Measurements from ENCODE around the gene GUCD1. TPM values are rescaled to one million over a fixed set of nuclear protein-coding genes. Genes with fewer than 3 reads are reported as not detected.
"Not testable (repeated sequence)": the region's sequence is repeated elsewhere in the genome, so short reads cannot be mapped to it uniquely, and the experiment has no call there.

GUCD1 gene
- total RNA-seq, 1 donor = 96.6 TPM

DNA sequence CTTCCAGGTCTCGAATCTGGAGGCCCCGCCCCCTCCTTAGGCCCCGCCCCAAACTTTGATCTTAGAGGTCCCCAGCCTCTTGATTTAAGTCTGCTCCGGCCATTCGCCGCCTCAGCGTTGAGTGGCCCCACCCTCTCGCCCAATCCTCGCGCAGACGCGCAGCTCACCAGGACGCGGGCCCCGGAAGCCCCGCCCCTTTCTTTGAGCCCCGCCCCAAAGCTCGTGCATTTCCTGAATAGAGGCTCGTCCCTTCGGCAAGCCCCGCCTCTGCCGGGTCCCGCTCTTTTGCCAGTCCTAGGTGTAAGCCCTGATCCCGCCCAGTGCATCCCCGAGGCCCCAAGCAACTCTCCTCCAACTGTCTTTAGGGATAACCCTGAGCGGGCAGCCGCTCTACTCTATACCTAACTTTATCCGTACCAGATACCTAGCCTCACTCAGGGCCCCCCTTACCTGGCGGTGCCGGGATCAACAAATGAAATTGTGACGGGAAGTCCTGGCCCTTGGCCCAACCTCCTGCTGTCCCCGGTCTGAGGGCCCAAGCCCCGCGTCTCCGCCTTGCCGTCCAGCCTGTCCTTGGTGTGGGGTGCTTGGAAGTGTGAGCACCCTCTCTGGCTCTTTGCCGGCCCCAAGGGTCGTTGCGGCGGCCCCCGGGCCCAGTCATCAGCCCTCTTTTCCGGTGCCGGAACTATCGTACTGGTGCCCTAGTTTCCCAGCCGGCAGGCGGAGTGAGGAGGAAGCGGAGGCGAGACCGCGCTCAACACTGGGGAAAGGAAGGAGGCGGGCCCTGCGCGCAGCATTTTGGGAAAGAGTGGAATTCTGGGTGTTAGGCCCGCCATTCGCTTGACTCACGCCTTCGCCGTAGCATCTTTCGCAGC lies 464 bp upstream of the GUCD1 start, which contains the start of gene SNRPD3:
Gene SNRPD3 (plus strand): TSS at position 835 of the 875 bp plus-strand sequence. CDS start 1,676 bp downstream, outside the sequence.
- TF ChIP-seq, protein P1, sequence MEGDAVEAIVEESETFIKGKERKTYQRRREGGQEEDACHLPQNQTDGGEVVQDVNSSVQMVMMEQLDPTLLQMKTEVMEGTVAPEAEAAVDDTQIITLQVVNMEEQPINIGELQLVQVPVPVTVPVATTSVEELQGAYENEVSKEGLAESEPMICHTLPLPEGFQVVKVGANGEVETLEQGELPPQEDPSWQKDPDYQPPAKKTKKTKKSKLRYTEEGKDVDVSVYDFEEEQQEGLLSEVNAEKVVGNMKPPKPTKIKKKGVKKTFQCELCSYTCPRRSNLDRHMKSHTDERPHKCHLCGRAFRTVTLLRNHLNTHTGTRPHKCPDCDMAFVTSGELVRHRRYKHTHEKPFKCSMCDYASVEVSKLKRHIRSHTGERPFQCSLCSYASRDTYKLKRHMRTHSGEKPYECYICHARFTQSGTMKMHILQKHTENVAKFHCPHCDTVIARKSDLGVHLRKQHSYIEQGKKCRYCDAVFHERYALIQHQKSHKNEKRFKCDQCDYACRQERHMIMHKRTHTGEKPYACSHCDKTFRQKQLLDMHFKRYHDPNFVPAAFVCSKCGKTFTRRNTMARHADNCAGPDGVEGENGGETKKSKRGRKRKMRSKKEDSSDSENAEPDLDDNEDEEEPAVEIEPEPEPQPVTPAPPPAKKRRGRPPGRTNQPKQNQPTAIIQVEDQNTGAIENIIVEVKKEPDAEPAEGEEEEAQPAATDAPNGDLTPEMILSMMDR (IDR thresholded peaks at IDR 0.05; ENCODE audit: insufficient read depth, low read length) = peak; percentile 51
- peak within 1 kb of the TSS; percentile 91 for H3K4me3 ChIP-seq (ENCODE audit: low read depth, low read length)
- DNase-seq (ENCODE audit: low read depth) = peak; percentile 99

DNA sequence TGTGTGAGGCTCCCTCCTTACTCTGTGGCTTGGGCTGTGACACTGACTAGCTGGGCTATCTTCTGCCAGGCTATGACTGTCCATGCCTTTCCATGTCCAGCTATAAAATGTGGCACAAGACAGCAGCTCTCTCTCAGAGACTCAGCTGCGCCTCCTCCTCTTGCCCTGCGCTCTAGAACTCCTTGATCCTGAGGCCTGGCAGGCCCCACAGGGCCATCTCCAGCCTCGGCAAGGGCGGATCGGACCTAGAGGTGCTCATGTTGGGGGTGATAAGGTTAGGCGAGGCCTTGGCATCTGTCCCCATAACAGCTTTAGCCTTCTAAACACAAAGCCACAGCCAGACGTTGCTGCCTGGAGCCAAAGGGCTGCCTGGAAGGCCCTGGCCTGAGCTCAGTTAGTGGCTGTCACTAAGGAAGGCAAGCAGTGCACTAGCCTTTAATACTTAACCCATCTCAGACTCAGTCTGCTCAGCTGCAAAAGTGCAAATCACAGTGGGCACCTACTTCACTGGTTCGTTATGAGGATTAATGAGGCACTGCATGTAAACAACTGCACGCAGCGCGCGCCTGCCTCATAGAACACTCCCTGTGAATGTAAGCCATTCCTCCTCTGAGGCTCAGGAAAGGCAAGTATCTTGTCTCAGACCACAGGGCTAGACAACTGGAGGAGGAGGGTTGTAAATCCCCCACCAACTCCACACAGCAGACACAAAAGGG lies 1.2 kb downstream of the GUCD1 start:
- TF ChIP-seq, protein P1 (IDR thresholded peaks at IDR 0.05; ENCODE audit: insufficient read depth, low read length) = no peak
- H3K4me3 ChIP-seq (ENCODE audit: low read depth, low read length) = peak overlapping the region; percentile 91
- peak; percentile 16 for DNase-seq (ENCODE audit: low read depth)

DNA sequence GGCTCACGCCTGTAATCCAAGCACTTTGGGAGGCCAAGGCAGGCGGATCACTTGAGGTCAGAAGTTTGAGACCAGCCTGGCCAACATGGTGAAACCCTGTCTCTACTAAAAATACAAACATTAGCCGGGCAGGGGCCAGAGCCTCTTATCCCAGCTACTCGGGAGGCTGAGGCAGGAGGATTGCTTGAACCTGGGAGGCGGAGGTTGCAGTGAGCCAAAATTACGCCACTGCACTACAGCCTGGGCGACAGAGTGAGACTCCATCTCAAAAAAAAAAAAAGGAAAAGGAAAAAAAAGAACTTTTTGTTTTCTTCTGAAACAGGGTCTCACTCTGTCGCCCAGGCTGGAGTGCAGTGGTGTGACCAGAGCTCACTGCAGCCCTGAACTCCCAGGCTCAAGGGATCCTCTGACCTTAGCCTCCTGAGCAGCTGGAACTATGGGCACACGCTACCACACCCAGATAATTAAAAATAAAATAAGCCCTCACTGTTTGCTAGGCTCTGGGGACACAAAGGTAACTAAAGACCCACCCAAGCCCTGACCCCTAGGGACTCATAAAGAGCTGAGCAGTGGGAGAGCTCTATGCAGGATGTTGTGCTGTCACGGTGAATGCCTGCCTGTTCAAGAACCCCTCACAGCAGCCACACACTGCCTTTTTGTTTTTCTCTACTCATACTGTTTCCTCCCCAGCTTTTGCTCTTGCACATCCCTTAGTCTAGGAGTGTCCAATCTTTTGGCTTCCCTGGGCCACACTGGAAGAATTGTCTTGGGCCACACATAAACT lies 2.2 kb downstream of the GUCD1 start:
- H3K4me3 ChIP-seq (ENCODE audit: low read depth, low read length) = peak overlapping the region; percentile 91
- DNase-seq (ENCODE audit: low read depth) = not testable (repeated sequence)

DNA sequence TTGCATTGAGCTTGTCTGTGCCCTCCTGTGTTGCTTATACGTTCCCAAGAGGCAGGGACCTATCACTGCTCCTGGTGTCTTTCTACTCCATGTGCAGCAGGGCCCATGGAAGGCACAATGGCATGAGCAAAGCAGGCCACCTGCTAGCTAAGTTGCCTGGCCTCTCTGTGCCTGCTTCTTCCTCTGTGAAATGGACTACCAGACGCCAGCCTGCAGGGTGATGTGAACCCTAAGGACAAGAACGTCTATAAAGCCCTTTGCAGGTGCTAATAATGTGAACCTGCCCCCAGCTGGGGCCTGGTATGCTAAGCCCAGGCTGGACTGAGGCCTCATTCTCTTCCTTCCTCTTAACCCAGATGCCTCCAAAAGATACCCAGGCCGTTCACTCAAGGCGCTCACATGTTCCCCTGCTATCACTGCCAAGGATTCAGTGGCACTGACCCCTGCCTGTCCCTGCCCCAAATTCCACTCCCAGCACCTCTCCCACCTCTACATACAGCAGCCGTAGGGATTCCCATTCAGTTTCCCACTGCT lies 4.0 kb downstream of the GUCD1 start:
- TF ChIP-seq, protein P1 (IDR thresholded peaks at IDR 0.05; ENCODE audit: insufficient read depth, low read length) = no peak
- no peak for DNase-seq (ENCODE audit: low read depth)
- H3K4me3 ChIP-seq (ENCODE audit: low read depth, low read length) = no peak overlapping the region

DNA sequence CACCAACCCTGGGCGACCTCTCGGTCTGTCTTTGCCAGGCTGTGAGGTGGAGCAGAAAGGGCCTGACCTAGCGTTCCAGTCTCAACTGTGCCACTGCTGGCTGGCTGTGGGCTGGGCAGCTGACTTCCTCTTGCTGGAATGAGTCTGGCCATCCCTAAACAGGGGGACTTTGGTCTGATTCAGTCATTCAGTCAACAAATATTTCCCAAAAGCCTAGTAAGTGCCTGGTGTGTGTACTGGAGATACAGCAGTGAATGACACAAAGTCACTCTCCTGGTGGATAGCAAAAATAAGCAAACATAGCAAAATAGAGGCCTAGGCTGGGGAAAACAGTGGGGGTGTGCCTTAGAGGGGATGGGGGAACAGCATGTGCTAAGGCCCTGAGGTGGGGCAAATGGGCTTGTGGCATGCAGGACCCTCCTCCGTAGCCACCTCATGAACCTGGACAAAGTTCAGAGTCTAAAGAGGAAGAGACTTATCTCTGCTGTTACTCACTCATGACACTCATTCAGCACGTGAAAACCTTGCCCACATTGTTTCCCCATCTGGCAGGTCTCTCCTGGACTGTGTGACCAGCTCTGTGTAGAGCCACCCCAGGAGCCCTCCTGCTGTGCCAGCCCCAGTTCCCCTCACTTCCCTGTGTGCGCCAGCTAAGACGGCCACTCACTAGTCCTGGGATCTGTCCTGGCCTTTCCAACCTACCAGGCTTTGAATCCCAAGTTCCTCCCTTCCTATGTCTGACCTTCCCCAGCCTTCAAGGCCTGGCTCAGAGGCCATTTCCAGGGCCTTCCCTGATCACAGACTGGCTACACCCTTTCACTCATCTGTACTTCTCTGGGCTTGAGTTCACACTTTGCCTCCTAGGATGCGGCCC lies 4.7 kb downstream of the GUCD1 start:
- DNase-seq (ENCODE audit: low read depth) = peak; percentile 15
- TF ChIP-seq, protein P1 (IDR thresholded peaks at IDR 0.05; ENCODE audit: insufficient read depth, low read length) = no peak
- H3K4me3 ChIP-seq (ENCODE audit: low read depth, low read length) = no peak overlapping the region

DNA sequence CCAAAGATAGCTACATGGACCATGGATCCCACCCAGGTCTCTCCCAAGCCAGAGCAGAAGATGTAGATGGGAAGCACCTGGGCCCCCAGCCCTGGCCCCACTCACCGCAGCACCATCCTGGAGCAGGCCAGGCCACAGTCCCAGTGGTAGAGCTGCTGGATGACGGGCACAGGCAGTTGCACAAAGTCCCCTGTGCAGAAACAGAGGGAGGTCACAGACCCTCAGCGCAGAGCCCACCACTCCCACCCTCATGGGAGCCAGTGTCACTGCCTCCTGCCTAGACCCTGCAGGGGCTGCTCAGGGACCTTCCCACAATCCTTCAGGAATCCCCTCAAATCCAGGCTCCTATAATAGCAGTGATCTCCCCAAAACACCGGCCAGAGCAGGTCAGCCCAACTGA lies 6.1 kb downstream of the GUCD1 start:
- no peak for DNase-seq (ENCODE audit: low read depth)
- no peak overlapping the region for H3K4me3 ChIP-seq (ENCODE audit: low read depth, low read length)
- TF ChIP-seq, protein P1 (IDR thresholded peaks at IDR 0.05; ENCODE audit: insufficient read depth, low read length) = no peak

Data from fibroblast of the aortic adventitia (primary cell).